GM12891 (cell line): Measurements from ENCODE around the gene NCKAP5.

Experiments
- POLR2A ChIP-seq: IDR thresholded peaks from 2 replicates; pipeline ENCODE4 v1.6.1; 2011; ENCODE audit warnings: low read depth, low read length, control low read depth
- POLR2AphosphoS5 ChIP-seq: IDR thresholded peaks from 2 replicates; pipeline ENCODE4 v1.6.1; 2011; ENCODE audit warnings: low read depth, low read length, control low read depth
- SPI1 ChIP-seq: IDR thresholded peaks from 2 replicates; pipeline ENCODE4 v1.6.1; 2011; ENCODE audit warnings: low read depth, low read length, control low read depth

DNA sequence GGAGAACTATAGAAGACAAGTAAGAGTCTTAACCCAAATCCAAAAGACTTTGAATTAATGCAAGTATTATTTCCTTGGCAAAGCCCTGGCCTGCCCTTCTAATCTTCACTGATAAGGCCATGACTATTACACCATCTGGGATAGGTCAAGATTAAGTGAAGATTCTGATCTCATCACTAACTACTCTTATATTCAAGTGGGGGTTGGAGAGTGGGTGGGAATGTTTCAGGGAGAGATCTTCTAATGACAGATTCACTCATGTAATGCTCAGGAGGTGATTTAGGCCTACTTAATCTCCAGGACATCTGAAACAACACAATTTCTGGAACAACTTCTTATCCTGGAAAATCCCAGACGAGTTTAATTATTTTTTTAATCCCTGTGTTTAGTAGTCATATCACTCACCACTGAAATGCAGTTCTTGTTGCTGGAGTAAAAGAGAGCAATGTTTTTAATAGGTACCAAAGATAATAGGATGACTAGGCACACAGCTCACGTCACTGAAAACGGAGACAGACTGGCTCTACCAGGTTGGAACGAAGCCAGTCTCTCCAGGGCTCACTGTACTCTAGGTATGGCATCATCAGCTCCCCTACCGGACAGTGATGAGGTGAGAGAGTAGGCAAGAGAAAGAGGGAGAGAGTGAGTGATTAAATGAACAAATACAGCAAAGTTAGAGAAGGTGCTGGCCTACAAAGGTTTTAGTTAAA lies 133.1 kb downstream of the NCKAP5 start:
- TF ChIP-seq POLR2A (no peak), SPI1 (no peak), POLR2AphosphoS5 (no peak)
